DMS153 treated with DMSO at 0.1 percent for 48 hours (cell line): Measurements from ENCODE around the gene UBR4.
"Not testable (repeated sequence)": the region's sequence is repeated elsewhere in the genome, so short reads cannot be mapped to it uniquely, and the experiment has no call there.

ENCODE experiments used
- DNase-seq: peaks from one replicate; lab custom pipeline; 2025; ENCODE audit not compliant: unreplicated experiment; lab: John Stamatoyannopoulos, UW

The UBR4 gene

DNA sequence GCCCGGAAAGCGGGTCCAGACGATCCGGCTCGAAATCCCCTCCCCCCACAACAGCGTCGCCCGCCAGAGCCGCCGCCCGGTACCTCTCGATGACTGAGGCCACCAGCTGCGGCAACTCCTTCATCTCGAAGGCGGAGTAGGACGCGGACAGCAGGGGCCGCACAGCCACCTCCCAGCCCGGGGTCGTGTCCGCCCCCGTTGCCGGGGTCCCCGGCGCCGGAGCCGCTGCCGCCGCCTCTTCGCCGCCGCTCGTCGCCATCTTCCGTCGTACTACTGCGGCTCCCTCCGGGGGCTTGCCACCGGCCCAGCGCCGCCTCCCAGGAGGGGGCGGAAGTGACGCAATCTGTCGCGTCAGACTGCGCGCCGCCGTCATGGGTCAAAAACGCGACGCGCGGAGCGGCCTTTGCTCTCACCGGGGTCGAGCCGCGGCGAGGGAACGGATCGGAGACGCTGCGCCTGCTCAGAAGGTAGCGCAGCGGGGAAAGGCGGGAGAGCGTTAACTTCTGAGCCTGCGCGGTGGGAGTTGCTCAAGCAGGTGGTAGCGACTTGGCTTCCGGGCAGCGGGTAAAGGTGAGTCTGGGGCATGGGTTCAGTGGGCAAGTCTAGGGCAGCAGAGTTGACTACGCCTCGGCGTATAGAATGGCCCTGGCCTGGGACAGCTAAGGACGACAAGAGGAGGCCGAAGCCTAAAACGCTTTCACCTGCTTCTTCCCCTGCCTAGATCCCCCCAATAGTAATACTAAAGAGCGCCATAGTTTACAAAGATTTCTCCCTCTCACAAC lies at the start of gene UBR4:
UBR4 (minus strand) TSS at position 277 of the 782 bp plus-strand sequence; CDS start at position 259, 18 bp downstream.
- peak; percentile 82 for DNase-seq

DNA sequence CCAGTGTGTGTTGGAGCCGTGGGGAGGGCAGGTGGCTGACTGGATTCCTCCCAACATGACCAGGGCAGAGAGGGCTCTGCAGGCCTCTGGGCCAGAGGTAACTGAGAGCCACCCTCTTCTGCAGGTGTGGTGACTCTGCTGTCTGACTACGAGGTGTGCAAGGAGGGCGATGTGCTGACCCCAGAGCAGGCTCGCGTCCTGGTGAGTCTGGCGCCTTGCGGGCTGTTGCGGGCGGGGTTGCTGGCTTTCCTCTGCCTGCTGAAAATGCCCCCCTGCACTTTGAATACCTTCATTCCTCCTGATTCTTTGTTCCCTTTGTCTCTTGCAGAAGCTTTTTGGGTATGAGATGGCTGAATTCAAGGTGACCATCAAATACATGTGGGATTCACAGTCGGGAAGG lies 48.3 kb upstream of the UBR4 start:
- no peak for DNase-seq

DNA sequence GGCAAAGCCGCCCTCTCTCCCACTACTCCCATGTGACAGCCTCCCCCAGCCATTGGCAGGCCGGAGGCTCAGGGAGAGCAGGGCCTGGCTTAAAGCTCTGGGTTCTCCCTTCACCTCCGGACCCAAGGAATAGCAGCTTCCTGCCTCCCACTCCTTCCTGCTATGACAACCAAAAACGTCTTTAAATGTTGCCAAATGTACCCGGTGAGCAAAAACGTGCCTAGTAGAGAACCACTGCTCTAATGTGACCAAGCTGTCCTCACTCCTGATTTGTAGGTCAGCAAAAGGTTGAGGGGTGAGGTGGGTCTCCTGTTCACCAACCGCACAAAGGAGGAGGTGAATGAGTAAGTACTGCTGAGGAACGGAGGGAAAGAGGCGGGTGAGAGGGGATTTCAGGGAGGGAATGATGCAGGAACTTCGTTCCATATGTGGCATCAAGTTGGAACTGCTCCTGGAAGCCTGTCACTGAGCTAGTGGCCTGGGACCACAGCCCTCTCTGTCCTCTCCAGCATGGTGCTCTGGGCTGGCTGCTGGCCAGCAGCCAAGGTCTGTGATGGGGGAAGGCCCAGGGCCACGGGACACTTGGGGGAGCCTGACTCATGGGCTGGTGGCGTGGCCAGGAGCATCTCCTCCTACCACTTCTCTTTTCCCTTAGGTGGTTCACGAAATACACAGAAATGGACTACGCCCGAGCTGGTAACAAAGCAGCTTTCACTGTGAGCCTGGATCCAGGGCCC lies 47.3 kb upstream of the UBR4 start:
- DNase-seq = no peak

DNA sequence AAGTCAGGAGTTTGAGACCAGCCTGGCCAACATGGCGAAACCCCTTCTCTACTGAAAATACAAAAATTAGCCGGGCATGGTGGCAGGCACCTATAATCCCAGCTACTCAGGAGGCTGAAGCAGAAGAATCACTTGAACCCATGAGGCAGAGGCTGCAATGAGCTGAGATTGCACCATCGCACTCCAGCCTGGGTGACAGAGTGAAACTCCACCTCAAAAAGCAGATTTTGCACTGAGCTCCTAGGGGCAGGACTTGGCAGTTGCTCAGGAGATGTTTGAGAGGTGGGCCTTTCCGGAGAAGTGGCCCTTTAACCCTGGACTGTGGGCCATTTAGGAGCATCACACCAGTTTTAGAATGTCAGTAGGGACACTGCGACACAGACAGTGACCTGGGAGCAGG lies 46.2 kb upstream of the UBR4 start:
- not testable (repeated sequence) for DNase-seq

DNA sequence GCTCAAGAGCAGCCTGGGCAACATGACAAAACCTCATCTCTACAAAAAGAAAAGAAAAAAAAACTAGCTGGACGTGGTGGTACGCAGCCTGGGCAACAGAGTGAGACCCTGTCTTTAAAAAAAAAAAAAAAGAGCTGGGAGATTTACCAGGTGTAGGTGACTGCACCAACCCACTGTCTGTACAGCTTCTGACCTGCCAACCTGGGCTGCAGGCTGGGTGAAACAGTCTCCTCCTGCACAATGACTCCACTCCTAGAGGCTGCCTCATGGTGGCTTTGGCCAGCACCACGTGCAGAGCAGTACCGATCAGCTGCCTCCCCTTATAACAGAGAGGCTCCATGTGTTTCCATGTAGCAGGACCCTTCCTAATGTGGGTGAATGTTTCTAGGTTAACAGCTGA lies 45.2 kb upstream of the UBR4 start:
- DNase-seq = no peak

DNA sequence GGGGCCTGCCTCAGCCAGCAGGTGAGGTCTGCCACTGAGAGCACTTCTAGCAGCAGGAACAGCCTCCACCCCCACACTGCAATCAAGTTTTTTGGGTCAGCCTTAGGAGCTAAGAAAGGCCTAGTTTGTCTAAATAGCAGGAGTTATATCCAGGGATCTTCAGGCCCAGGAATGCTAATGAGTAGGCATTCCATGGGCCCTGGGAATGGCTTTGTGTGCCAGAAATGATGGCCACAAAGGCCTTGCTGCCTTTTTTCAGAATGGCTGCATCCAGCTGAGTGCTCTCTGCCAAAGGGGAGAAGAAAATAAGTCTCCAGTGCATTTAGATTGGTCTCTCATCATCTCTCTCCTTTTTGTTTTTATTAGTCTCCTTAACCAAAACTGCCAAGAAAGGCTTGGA lies 44.4 kb upstream of the UBR4 start:
- DNase-seq = no peak

DNA sequence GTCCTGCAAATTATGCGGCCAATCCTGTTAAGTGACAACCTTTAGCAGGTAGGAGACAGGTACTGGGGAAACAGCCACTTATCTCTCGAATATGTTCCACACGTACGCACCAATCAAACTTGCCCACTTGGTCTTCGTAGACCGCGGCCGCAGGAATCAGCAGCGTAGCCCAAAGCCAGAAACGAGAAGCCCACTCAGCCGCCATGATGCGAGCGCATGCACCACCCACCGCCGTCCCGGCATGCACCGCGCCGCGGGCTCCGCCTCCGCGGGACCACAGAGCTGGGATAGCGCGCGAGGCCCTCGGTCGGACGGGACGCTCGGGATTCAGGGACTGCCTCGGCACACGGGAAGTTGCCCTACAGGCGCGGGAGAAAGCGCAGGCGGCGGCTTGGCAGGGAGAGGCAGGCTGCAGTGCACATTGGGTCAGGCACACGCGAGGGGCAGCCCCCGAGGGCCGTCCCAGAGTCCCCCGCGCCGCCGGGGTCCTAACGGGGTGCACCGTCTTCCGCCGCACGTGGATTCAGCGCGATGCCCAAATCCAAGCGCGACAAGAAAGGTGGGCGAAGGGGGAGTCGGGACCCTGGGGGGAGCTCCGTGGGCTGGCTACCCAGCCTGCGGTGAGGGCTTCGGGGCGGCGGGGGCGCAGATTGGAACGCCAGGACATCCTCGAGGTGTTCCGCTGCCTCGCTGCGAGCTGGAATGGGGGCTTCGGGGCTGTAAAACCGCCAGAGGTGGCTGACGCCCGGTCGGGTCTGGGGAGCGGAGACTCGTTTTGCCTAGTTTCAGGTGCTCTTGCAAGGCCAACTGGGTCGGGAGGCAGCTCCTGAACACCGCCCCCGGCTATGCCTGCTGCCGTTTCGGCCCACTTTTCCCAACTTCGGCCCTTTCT lies 41.5 kb upstream of the UBR4 start, which contains the start of the genes EMC1 and MRTO4:
EMC1 (minus strand) TSS at position 220 of the 892 bp plus-strand sequence; CDS start at position 205, 15 bp downstream.
MRTO4 (plus strand) TSS at position 501 of the 892 bp plus-strand sequence; CDS start at position 532, 31 bp downstream.
- peak; percentile 91 for DNase-seq

DNA sequence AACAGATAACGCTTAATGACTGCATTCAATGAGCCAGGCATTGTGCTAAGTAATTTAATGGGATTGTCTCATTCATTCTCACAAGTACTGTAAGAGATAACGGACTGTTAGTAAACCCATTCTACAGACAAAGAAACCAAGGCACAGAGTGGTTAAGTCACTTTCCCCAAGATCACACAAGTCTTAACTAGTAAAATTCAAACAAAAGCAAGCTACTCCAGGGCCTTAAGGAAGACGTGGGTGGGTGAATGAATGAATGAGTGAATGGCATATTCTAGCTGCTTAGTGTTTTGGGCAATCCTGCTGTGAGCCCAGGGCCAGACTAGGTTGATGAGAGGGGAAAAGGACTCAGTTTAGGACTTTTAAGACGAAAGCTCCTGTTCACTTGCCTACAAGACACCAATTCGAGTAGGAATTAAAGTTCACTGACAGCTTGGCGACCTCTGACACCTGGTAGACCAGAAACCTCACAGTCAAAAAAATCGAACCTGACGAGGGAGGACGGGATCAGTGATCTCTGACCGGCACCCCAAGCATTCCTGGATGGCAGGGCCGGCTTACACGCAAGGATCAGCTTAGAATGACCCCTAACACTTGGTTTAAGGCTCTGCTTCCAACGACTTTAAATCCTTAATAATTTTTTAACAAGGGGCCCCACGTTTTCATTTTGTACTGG lies 40.7 kb upstream of the UBR4 start:
- no peak for DNase-seq

DNA sequence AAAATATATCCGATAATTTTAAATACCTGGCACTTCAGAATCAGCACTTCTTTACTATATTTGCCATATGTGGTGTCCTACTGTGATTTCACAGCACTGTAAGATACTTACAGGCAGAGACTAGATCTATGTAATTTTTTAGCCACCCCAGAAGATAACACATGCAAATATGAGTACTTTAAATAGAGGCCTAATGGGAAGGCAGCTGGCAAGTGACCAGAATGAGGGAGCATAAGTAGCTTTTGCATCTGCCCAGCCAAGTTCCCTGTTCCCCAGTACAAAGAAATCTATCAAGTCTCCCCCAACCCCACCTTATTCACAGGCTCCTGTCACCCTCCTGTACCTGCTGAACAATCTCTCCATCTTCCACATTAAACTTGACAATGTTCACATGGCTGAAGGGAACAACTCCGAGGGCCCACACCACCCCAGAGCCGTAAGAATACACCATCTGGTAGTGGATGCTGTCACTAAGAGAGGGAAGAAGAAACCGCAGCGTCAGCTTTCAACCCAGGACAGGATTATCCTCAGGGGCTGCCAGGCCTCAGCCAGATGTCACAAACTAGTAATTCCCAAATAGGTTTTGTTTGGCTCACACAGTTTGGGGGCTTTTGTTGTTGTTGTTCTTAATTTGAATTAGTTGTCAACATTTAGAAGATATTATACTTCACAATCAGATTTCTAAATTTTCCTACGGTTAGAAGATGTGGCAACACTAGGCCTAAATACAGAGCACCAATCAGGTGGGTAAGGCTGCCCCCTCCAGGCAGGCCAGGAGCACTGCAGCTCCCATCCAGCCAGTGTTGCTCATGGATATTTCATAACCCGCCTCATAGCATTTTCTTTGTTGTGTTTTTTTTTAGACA lies 30.8 kb upstream of the UBR4 start:
- peak; percentile 3 for DNase-seq

DNA sequence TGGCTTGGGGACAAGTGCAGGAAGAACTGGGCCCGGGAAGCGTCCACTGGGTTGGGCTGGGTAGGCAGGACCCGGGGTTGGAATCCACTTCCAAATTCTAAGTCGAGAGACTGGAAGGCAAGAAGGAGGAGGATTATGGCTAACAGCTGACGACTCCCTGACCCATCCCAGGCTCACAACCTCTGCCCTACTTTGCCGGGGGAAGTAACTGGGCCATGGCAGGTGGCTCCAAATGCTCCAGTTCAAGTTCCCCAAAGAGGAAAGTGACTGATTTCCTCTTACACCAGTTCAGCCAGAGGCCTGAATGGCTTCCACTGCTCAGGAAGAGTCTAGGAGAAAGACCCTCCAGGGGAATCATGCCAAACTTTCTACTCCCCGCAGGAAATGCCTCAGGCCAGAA lies 29.8 kb upstream of the UBR4 start:
- no peak for DNase-seq

DNA sequence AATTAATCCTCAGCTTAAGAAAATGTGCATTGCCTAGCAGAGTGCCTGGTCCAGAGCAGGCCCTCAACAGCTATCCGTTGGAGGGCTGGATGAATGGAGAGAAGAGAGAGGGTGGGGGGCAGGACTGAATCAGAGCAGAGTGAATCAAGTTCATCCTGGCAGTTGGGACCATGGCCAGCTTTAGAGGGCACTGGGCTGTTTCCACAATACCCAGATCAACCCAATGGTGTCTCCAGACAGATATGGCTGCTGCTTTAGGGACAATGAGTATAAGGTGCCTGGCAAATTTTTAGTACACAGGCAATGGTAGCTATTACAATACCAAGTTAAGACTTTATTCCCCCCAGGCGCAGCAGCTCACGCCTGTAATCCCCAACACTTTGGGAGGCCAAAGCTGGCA lies 24.2 kb upstream of the UBR4 start:
- DNase-seq = no peak

DNA sequence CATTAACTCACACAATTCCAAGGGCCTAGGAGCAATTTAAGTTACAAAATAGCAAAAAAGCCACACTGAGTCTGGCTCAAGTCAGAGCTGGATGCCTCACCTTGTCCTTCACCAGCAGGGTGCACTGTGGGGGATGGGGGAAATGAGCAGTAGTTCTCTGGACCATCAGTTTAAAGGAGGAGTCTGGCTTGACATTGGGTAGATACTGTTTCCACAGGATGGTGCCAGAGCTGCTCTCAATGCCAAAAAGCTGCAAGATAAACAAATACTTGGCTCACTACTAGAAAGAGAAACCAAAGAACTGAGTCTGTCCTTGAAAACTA lies 22.4 kb upstream of the UBR4 start:
- no peak for DNase-seq

DNA sequence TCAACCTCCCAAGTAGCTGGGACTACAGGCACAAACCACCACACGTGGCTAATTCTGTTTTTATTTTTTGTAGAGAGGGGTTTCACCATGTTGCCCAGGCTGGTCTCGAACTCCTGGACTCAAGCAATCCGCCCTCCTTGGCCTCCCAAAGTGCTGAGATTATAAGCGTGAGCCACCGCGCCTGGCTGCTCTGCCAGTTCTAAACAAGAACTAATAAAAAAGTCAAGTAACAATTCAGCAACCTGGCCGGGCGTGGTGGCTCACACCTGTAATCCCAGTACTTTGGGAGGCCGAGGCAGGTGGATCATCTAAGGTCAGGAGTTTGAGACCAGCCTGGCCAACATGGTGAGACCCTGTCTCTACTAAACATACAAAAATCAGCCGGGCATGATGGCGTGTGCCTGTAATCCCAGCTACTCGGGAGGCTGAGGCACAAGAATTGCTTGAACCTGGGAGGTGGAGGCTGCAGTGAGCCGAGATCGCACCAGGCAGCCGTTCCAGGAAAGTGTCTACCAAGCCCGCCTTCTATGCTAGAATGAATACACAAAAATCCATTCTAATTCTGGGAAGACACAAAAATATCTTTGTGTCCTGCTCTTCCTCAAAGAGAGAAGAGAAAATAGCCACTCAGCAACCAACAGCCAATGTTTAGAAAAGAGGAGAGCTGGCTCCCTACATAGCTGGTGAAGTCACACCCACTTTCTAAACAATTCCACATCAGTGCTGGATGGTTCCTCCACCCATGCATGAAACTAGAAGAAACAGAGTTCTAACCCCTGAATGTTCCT lies 21.9 kb upstream of the UBR4 start:
- DNase-seq = not testable (repeated sequence)

DNA sequence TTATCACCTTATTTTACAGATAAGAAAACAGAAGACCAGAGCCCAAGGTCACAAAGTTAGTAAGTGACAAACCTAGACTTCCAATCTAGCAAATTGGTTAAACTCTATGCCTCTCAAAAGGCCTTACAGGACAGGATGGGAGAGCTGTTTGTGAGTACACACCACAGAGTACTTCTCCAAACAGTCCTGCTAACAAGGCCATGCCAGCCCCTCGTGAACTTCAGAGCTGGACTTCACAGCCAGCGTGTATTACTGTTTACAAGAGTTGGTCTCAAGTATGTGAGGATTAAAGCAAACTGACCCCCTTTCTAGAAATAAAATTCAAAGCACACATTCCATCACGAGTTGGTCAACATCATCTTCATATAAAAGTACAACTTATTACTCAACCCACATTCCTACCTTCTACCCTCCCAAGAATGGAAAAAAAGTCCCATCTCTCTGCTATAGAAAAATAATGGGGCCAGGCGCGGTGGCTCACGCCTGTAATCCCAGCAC lies 19.8 kb upstream of the UBR4 start:
- DNase-seq = no peak

DNA sequence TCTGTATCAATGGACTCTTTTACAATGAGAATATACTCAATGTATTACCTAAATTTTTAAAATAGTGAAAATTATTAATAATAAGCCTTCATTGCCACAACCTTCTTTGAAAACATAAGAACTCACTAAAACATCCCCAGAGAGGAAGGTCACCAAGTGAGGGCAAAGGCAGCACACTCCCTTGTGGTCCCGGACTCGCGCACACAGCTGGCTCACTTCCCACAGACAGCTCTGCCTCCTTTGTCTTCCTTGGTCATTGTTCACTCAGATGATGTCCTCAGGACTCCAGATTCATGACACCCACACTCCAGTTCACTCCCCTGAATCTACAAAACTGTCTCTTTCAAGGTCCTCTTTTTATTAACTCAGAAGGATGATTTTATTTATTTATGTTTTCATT lies 19.2 kb upstream of the UBR4 start:
- DNase-seq = no peak

DNA sequence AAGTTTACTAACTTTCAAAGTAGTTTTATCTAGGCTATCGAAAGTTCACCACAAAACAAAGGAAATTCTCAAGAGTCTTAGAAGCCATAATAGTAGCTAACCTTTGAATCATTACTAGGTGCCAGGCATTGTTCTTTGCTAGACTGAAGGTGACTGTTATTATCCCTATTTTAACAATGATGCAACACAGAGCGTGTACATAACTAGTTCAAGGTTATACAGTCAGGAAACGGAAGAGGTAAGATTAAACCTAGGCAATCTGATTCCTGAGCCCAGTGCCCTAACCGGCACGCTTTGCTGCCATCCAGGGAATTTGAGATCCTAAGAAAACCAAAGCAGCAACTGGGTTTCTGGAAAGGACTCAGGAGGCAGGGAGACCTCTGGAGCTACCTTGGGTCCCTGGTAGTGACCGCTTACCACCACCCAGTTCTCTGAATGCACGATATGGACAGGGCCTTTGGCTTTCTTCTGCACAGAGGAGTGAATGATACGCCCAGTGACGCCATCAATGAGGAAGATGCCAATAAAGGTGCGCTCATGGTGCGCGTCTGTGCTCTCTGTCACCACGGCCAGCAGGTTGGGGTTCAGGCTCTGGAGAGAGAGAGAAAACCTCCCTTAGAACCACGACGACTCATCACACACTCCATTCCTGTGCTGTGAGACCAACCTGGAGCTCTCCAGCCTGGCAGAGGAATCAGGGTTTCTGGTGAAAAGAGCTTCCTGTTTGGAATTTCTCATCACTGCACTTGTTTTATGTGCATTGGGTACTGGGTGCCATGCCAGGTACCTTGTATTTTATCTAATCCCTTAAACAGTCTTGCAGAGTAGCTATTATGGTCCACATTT lies 13.1 kb upstream of the UBR4 start:
- DNase-seq = no peak

DNA sequence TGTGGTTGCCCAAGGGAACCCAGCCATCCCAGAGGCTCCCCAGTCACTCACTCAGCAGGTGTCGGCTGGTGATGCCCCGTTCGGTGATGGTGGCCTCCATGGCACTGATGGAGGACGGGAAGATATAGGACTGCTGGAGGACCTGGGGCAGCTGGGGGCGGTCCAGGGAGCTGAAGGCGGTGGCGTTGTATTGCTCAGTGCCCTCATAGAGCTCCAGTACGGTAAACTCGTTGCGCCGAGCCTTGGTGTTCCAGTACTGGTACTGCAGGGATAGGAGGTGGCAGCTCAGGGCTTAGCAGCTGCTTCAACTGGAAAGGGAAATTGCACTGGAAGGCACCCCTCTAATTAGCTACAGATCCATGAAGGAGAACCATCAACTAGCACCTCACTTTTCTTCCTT lies 12.5 kb upstream of the UBR4 start:
- DNase-seq = no peak

DNA sequence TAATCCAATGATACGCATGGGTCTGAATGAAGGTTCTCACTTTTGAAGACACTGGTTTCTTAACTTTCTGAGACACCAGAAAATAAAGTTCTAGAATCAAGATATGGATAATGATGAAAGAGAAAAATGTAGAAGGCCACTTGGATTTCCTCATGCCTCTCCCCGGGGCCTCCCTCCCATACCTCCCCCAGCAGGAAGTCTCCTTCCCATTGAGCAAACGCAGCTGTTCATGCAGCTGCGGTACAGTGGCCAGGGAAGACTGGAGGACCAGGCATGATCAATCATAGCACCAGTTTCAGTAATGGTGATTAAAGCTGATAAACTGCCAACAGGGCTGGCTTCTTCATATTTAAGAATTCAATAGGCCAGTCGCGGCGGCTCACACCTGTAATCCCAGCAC lies 10.9 kb upstream of the UBR4 start:
- no peak for DNase-seq
